ENCODE data around the gene NR1H3.

Gene NR1H3

GRCh38 chr11:47244448-47245350 is 13.1 kb upstream of the NR1H3 start:
- DNase-seq: no peak

GRCh38 chr11:47245611-47246357 is 12.0 kb upstream of the NR1H3 start:
- no peak for DNase-seq

DNA sequence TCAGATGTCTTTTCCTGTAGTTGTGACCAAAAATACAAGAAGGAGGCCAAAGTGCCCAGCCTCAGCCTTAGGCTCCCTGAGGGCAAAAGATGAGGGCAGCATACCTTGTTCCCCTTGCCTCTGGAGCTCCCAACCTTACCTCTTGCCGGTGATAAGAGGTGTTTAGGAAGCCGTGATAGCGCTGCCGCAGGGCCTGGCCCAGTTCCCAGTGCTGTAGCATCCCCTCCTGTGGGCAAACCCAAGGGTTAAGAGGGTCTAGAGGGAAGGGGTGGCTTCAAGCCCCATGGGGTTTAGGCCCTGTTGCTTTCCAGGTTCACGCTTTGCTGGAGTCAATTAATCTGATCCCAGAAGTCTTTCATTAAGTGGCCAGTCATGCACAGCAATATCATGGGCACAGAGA is 10.3 kb upstream of the NR1H3 start:
- no peak for DNase-seq

DNA sequence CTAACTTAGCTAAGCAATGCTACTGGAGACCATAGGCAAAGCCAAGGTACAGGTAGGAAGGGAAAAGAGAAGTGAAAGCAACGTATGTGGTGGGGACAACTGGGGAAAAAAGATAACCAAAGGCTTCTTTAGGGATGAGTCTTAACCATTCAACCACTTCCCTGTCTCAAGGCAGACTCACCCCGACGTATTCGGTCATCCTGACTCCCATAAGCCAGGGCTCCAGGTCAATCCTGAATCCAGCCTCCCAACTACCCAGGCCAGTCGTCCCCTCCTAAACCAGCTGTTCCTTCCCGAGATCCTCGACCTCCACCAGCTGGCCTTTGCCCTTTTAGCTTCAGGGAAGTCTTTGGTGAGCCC is 9.5 kb upstream of the NR1H3 start:
- no peak for DNase-seq

DNA sequence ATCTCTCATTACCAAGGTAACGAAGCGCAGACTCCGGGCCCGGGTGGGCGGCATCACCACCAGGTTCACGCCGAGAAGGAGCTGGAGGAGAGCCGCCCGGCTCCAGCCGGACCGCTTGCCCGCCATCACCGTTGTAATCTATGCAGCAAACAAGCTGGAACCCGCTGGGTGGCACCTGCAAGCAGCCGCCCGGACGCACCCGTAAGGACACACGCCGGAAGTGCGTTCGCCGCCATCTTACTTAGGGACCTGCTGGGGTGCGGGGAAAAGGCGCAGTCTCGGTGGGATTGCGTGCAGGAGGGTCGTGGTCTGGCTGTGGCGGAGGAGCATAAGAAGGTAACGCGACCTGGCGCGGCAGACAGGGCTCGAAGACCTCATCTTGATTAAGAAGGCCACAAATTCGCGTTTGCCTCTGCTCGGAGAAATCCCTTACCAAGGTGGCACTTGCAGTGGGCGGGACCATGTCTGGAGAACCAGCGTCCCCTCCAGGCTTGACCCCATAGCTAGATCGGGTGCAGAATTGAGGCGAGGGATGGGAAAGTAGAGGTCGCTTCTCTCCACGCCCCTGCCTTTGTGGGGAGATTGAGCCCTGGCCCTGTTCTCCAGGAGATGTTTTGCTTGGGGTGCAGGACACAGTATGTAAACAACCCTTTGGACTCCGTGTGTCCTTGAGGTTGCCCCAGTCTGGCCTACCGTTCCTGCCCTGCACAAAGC is 9.0 kb upstream of the NR1H3 start, which contains the start of gene ACP2:
Gene ACP2 (minus strand): TSS at position 151 of the 714 bp plus-strand sequence. CDS start 25 bp downstream, at position 126.
- DNase-seq: peak; percentile 91

DNA sequence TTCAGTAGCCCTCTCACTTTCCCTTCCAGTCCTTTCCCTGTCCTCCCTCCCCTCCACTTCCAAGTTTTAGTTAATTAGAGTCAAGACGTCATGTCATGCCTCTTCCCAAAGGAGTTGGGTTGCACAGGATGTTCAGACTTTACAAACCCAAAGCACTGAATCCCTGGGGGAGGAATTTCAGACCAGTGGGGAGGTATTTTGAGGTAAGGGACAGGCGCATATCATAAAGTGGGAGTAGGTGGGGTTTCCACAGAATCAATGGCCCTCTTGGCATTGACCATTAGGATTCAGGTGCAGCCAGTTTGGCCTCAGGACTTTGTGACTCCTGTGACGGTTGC is 8.4 kb upstream of the NR1H3 start:
- no peak for DNase-seq

- DNase-seq: no peak
Measured at GRCh38 chr11:47251751-47252150, 6.0 kb upstream of the NR1H3 start.

DNA sequence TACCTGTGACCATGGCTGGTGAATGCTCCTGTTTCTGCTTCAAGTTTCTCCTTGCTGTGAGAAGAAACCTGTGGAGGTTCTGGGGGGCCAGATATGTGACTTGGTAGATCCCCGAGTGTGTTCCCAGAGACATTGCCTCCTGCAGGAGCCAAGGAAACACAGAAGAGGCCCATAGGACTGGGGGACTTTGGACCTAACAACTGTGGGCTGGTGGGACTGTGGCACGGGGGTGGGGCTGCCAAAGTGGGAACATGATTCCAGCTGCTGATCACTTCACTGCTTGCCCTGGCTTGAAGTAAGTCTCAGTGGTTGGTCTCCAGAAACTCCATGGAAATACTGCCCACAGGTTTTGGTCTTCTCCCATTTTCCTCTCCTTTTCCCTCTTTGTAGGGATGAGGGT is 4.1 kb upstream of the NR1H3 start:
- no peak for DNase-seq

GRCh38 chr11:47254386-47254785 is 3.4 kb upstream of the NR1H3 start:
- no peak for DNase-seq

- no peak for DNase-seq
Measured at GRCh38 chr11:47256374-47256773, 1.4 kb upstream of the NR1H3 start.

DNA sequence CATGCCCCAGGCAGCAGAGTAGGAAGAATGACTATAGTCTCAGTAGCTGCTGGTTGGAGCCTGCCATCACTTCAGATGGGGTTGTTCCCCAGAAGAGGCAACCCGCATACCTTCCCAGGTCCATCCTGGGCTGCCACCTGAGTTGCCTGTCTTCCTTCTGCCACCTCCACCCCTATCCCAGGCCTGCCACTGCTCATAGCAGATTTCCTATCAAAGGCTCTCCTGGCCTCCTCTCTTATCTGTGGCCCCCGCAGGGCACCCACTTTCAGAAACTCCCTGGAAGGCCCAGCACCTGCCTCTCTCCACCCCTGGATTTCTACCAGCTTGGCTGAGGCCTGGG is 649 bp upstream of the NR1H3 start:
- no peak for DNase-seq

- no peak for DNase-seq
Measured at GRCh38 chr11:47258317-47258902, 614 bp downstream of the NR1H3 start.

DNA sequence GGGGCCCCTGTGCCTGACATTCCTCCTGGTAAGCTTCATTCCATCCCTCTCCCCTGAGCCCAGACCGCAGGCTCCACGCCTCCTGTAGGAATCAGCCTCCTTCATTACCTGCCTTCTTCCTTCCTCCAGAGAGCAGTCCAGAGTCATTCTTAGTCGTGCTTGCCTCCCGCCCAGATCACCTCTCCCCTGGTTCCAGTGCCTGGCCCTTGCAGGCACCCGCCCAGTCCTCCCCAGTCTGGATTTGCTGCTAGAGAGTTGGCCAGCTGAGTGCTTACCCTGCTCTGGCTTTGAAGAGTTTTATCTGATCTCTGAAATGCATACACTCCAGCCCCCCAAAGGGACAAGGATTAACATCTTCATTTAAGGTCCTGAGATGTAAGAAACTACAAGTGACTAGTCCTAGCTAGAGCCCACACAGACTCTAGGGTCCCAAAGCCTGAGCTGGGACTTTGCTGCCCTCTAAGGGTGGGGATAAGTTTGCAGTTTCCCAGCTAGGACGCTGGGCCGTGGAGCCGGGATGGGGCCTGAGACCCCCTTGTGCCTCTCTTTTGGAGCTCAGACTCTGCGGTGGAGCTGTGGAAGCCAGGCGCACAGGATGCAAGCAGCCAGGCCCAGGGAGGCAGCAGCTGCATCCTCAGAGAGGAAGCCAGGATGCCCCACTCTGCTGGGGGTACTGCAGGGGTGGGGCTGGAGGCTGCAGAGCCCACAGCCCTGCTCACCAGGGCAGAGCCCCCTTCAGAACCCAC is 1.6 kb downstream of the NR1H3 start:
- DNase-seq: peak; percentile 40

DNA sequence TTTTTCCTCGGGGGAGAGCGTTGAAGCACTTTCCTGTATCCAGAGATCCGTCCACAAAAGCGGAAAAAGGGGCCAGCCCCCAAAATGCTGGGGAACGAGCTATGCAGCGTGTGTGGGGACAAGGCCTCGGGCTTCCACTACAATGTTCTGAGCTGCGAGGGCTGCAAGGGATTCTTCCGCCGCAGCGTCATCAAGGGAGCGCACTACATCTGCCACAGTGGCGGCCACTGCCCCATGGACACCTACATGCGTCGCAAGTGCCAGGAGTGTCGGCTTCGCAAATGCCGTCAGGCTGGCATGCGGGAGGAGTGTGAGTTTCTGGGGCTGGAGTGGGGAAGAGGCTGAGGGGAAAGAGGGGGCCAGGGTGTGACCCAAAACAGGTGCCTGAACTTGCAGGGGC is 2.6 kb downstream of the NR1H3 start:
- DNase-seq: no peak

- no peak for DNase-seq
Measured at GRCh38 chr11:47261291-47261800, 3.5 kb downstream of the NR1H3 start.

DNA sequence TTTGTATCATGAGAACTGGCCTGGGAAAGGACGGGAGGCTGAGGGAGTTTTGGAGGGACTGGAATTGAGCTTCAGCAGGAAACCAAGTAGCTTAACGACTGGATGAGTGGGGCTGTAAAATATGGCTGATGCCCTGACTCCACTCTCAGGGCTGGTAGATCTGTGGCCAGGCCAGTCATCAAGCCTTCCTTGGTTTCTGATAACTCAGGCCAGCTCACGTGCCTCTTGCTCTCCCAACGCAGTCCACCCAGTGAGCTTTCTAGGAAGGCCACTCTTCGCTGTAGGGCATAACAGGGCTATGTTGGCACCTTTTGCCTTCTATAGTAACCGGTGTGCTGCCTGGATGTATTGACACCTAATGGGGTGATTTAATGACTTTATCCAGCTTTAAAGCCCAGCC is 6.3 kb downstream of the NR1H3 start:
- no peak for DNase-seq

- DNase-seq: no peak
Measured at GRCh38 chr11:47264521-47264920, 6.7 kb downstream of the NR1H3 start.

DNA sequence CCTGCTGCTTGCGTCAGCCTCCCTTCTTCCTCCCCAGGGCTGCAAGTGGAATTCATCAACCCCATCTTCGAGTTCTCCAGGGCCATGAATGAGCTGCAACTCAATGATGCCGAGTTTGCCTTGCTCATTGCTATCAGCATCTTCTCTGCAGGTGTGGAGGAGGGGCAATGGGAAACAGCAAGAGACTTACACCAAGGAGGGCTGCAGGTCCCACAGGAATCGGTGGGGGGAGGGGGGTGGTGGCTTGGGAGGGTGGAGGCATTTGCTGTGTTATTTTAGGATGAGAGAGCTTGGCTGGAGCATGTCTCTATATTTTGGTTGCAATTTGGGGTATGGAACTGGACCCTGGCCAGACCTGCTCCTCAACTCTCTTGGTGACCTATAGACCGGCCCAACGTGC is 10.1 kb downstream of the NR1H3 start:
- DNase-seq: no peak

GRCh38 chr11:47268448-47269001 is 10.7 kb downstream of the NR1H3 start:
- no peak for DNase-seq

DNA sequence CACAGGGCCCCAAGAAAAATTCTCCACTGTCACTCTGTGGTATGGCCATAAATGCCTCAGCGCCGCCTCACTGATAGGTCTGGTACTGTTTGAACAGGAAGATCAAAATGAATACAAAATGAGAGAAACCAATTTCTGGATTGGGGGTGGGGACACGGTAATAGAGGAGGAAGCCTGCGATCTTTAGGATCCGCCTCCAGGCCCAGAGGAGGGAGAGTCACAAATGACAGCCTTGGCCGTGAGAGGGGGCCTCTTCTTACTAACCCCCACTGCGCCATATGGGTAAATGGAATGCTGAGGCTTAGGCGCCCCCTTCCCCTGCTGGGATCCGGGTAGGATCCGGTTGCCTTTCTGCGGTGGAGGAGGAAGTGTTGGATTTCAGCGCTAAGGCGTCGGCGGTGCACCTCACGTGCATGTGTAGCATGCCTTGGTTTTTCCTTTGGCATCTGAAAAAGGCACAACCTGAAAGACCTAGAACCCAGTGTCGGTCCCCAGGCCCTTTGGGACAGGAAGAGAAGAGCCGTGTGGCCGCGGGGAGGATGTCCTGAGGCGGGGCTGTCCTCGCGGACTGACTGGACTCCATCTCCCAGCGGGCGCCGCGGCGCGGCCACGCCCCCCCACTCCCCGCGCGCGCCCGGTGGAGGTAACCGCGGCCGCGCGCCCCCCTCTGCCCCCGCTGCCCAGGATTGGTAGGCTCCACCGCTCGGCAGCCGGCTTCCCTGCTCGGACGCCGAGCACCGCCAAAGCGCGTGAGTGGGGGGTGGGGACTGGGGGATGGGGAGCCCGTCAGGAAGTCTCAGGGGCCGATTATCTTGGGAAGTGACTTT is 11.4 kb downstream of the NR1H3 start:
- DNase-seq: peak; percentile 89

- peak; percentile 89 for DNase-seq
Measured at GRCh38 chr11:47269829-47270305, 12.1 kb downstream of the NR1H3 start, which contains the start of gene MADD. TSS of gene MADD (plus strand) at chr11:47270133.
